ENCODE measurements around the gene AKT2. TPM values are rescaled to one million over a fixed set of nuclear protein-coding genes. Genes with fewer than 3 reads are reported as not detected.

Gene AKT2
- total RNA-seq, 2 experiments from 2014 or later, result 139 to 144 TPM

- Mint-ChIP-seq H3K27me3 (no peaks in the 10 kb centered on the region), H3K4me1 (ENCODE audit: low read depth) (peaks cover 3% of the 10 kb centered on the region), H3K4me3 (no peak overlapping the region), H3K27ac (no peak overlapping the region), H3K9me3 (no peaks in the 10 kb centered on the region), H3K36me3 (ENCODE audit: low read depth) (peaks cover 4% of the 10 kb centered on the region)
- DNase-seq (peak; percentile 4), ATAC-seq (no peak)
- no peak for TF ChIP-seq CTCF (IDR thresholded peaks at IDR 0.05)
- intact Hi-C loops (cut with micrococcal nuclease), result no loop called here
- ChIA-PET POLR2A (no interaction called here), CTCF (no interaction called here)
Observed at GRCh38 chr19:40312533-40312932, 27.4 kb upstream of the AKT2 start.

- TF ChIP-seq CTCF (IDR thresholded peaks at IDR 0.05), result no peak
- Mint-ChIP-seq H3K36me3 (ENCODE audit: low read depth) (no peaks in the 10 kb centered on the region), H3K4me1 (ENCODE audit: low read depth) (peaks cover 5% of the 10 kb centered on the region), H3K27me3 (no peaks in the 10 kb centered on the region), H3K27ac (no peak overlapping the region), H3K4me3 (no peak overlapping the region), H3K9me3 (no peaks in the 10 kb centered on the region)
- intact Hi-C loops (cut with micrococcal nuclease), result loop anchor here (10.0 kb wide), 1 partner anchor 215 kb away; no protein-coding TSS in a partner anchor
- ATAC-seq (no peak), DNase-seq (no peak)
- ChIA-PET POLR2A (no interaction called here), CTCF (interaction anchor here (0.9 to 1.1 kb wide), 2 partner anchors 156 to 325 kb away, joined by 4 read pairs; partner anchors contain the start of gene BLVRB)
Observed at GRCh38 chr19:40309666-40310065, 24.5 kb upstream of the AKT2 start.

GRCh38 chr19:40305403-40305802 lies 20.3 kb upstream of the AKT2 start:
- no peaks in the 10 kb centered on the region for H3K36me3 Mint-ChIP-seq (ENCODE audit: low read depth)
- intact Hi-C loops (cut with micrococcal nuclease), result loop anchor here (10.0 kb wide), 1 partner anchor 219 kb away; no protein-coding TSS in a partner anchor
- POLR2A ChIA-PET, result interaction anchor here (0.6 to 0.9 kb wide), 3 partner anchors 14 to 161 kb away, joined by 3 read pairs; partner anchors contain the start of gene SPTBN4
- CTCF ChIA-PET, result interaction anchor here (0.6 to 4.0 kb wide), 51 partner anchors 9 to 1549 kb away, joined by 3 to 28 read pairs (median 4); partner anchors contain the start of genes AKT2, BLVRB, PRX and SERTAD1
- peak; percentile 82 for TF ChIP-seq CTCF (IDR thresholded peaks at IDR 0.05)
- no peak overlapping the region for H3K27ac Mint-ChIP-seq
- ATAC-seq, result peak; percentile 68
- H3K4me3 Mint-ChIP-seq, result no peak overlapping the region
- peak; percentile 82 for DNase-seq
- peaks cover 2% of the 10 kb centered on the region for H3K4me1 Mint-ChIP-seq (ENCODE audit: low read depth)
- no peaks in the 10 kb centered on the region for H3K27me3 Mint-ChIP-seq
- no peaks in the 10 kb centered on the region for H3K9me3 Mint-ChIP-seq

- Mint-ChIP-seq H3K36me3 (ENCODE audit: low read depth) (no peaks in the 10 kb centered on the region), H3K9me3 (no peaks in the 10 kb centered on the region), H3K27ac (no peak overlapping the region), H3K4me3 (no peak overlapping the region), H3K4me1 (ENCODE audit: low read depth) (peaks cover 2% of the 10 kb centered on the region), H3K27me3 (no peaks in the 10 kb centered on the region)
- intact Hi-C loops (cut with micrococcal nuclease), result loop anchor here (10.0 kb wide), 1 partner anchor 220 kb away; no protein-coding TSS in a partner anchor
- ATAC-seq (no peak), DNase-seq (no peak)
- TF ChIP-seq CTCF (IDR thresholded peaks at IDR 0.05), result no peak
- POLR2A ChIA-PET, result no interaction called here
- CTCF ChIA-PET, result interaction anchor here (1.0 to 4.0 kb wide), 13 partner anchors 10 to 294 kb away, joined by 3 to 28 read pairs (median 6); no protein-coding TSS in a partner anchor
Observed at GRCh38 chr19:40304306-40304705, 19.2 kb upstream of the AKT2 start.

- H3K27me3 Mint-ChIP-seq, result no peaks in the 10 kb centered on the region
- DNase-seq, result no peak
- H3K27ac Mint-ChIP-seq, result no peak overlapping the region
- intact Hi-C loops (cut with micrococcal nuclease), result loop anchor here (10.0 kb wide), 1 partner anchor 221 kb away; no protein-coding TSS in a partner anchor
- H3K36me3 Mint-ChIP-seq (ENCODE audit: low read depth), result no peaks in the 10 kb centered on the region
- no peaks in the 10 kb centered on the region for H3K9me3 Mint-ChIP-seq
- H3K4me3 Mint-ChIP-seq, result no peak overlapping the region
- CTCF ChIA-PET, result interaction anchor here (1.0 to 2.7 kb wide), 4 partner anchors 15 to 295 kb away, joined by 3 to 16 read pairs (median 8); no protein-coding TSS in a partner anchor
- no peak for TF ChIP-seq CTCF (IDR thresholded peaks at IDR 0.05)
- POLR2A ChIA-PET, result no interaction called here
- no peak for ATAC-seq
- peaks cover 2% of the 10 kb centered on the region for H3K4me1 Mint-ChIP-seq (ENCODE audit: low read depth)
Observed at GRCh38 chr19:40303765-40304164, 18.6 kb upstream of the AKT2 start.
